SKM-1 treated with dmso at 0.1 percent for 144 hours (cell line): Measurements from ENCODE around the gene SLC25A30.
A peak's percentile ranks its signal among the peaks of the same experiment; 100 is the strongest.
"Not testable (repeated sequence)": the region's sequence is repeated elsewhere in the genome, so short reads cannot be mapped to it uniquely, and the experiment has no call there.

Source experiments
- DNase-seq: peaks from one replicate; lab custom pipeline; 2025; ENCODE audit not compliant: unreplicated experiment; lab: John Stamatoyannopoulos, UW

Gene SLC25A30

GRCh38 chr13:45370922-45371406, 47.2 kb downstream of the SLC25A30 start:
- DNase-seq = no peak

DNA sequence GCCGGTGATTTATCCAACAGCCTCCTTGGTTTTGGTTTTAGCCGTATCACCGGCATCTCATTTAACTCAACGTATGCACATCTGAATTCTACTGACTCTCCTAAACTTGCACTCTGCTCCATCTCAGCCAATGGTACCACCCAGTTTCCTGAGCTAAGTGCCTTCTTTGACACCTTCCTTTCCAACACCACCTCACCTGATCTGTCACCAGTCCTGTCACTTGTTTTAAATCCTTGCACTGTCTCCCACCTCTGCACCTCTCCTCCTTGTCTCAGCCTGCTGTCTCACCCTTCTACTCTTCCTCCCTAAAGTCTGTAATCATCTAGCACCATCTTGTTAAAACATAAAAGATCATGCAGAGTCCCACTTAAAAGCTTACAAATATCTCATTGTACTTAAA, 49.1 kb downstream of the SLC25A30 start:
- DNase-seq = no peak

DNA sequence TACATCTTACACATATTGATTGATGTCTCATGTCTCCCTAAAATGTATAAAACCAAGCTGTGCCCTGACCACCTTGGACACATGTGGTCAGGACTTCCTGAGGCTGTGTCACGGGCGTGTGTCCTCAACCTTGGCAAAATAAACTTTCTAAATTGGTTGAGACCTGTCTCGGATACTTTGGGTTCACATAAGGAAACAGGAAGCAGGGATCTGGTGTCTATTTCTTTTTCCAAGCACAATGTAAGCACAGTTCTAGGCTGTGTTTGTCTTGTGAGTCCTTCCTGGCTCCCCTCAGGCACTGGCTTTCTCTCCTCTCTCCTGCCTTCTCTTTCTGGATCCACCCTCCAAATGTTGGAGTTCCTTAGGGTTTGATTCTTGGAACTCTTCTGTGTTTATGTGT, 49.6 kb downstream of the SLC25A30 start:
- DNase-seq = no peak

DNA sequence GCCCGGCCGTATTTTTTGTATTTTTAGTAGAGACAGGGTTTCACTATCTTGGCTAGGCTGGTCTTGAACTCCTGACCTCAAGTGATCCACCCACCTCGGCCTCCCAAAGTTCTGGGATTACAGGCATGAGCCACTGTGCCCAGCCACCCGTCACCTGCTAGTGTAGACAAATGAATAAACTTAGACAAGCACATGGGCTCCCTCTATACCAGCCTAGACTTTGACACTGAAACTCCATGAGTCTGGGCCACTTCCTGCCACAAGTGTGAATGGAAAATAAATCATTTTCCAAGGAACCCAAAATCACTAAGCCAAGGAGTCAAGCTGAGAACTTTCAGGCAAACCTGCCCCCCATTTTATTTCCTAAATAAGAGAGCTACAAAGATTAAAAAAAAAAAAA, 50.2 kb downstream of the SLC25A30 start:
- DNase-seq = no peak

DNA sequence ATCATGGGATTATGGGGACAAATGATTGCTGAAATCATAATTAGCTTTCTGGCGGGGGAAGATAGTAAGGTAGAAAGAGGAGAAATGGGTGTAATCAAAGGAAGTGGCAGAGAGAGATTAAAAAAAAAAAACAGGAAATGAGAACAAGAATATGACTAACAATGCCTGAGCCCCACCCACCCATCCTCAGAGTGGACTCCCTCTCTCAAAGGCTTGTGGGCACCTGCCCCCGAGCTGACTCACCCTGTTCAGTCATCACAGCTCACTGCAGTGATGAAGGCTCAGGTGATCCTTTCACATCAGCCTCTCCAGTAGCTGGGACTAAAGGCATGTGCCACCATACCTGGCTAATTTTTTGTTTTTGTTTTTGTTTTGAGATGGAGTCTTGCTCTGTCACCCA, 50.8 kb downstream of the SLC25A30 start:
- peak; percentile 15 for DNase-seq

- no peak for DNase-seq
Observed at GRCh38 chr13:45365558-45365885, 52.7 kb downstream of the SLC25A30 start.

- no peak for DNase-seq
Observed at GRCh38 chr13:45364876-45365557, 53.2 kb downstream of the SLC25A30 start.

DNA sequence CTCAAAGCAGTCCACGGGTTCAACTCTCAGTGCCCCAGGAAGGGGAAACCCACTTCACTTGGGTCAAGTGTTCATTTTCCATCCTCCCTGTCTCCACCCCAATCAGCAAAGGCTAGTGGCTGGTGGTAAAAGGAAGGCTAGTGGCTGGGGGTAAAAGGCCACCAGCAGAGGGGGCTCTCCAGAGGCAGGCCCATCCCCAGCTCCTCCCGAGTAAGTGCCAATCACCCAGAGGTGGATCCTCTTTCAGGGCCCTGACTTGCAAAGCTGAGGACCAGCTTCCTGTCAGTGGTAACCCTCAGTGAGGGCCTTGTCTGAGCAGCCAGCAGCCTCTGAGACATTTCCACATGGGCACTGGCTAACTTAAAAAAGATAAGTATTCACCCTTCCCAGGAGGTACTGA, 55.2 kb downstream of the SLC25A30 start:
- peak; percentile 12 for DNase-seq

DNA sequence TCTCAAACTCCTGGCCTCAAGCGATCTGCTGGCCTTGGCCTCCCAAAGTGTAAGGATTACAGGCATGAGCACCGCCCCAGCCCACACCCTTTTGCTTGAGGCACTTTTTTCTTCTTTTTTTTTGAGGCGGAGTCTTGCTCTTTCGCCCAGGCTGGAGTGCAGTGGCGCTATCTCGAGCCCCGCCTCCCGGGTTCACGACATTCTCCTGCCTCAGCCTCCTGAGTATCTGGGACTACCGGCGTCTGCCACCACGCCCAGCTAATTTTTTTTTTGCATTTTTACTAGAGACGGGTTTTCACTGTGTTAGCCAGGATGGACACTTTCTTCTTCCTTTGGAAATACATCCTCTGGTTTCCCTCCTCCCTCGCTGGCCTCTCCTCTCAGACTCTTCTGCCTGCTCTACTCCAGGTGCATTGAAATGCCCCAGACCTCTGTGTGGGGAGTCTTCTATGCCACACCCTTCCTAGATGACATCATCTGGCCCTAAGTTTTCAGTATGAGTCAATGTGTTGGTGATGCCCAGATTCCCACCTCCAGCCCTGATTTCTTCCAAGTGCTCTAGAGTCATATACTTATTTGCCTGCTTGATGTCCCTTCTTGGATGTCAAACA, 56.5 kb downstream of the SLC25A30 start:
- no peak for DNase-seq

GRCh38 chr13:45356966-45357672, 61.1 kb downstream of the SLC25A30 start:
- peak; percentile 67 for DNase-seq

DNA sequence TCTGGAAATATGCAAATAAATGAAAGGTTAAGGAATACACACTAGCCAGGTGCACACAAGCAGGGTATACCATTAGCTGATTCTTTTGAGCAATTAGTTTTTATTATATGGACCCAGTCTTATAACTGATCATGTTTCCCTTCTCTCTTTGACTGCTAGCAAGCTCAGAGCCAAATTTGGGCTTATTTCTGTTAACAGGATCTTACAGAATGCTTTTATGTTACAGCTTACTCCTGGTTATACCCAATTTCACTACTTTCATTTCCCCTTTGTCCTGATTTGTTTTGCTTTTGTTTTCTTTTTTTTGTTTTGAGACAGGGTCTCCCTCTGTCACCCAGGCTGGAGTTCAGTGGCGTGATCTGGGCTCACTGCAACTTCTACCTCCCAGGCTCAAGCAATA, 64.3 kb downstream of the SLC25A30 start:
- no peak for DNase-seq

- no peak for DNase-seq
Observed at GRCh38 chr13:45352031-45352430, 66.1 kb downstream of the SLC25A30 start.

DNA sequence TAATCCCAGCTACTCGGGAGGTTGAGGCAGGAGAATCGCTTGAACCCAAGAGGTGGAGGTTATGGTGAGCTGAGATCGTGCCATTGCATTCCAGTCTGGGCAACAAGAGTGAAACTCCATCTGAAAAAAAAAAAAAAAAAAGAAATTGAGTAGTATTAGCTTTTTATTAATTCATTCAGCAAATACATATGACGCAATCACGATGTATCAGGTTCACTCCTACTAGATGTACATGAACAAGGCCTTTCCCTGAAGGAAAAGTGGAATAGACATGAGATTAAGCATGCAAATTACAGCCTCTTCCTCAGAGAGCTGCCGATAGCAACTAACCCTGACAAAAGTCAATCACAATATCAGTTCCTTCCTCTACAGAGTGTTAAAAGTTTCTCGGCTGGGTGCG, 68.0 kb downstream of the SLC25A30 start:
- no peak for DNase-seq

- DNase-seq = no peak
Observed at GRCh38 chr13:45349438-45349837, 68.7 kb downstream of the SLC25A30 start.

GRCh38 chr13:45344064-45344463, 74.1 kb downstream of the SLC25A30 start:
- not testable (repeated sequence) for DNase-seq
